Stimulated activated CD8-positive, alpha-beta memory T cell treated with anti-CD3 and anti-CD28 coated beads, Interleukin-12 subunit alpha, Interleukin-12 subunit beta, amount 100 ng/mL, for 1 hour (primary cell): ENCODE results near the gene LRIG3.
"Not testable (repeated sequence)": the region's sequence is repeated elsewhere in the genome, so short reads cannot be mapped to it uniquely, and the experiment has no call there.

Source experiments
- DNase-seq: peaks from one replicate; pipeline ENCODE4 v3.0.0-alpha.2; 2020; ENCODE audit warnings: low read depth

LRIG3 gene

GRCh38 chr12:58920102-58920960 lies at the start of gene LRIG3:
Gene LRIG3, minus strand, starts transcription at chr12:58920504. Its CDS starts 269 bp downstream, at chr12:58920235.
- DNase-seq, result no peak

GRCh38 chr12:58969237-58969636 lies 48.9 kb upstream of the LRIG3 start:
- DNase-seq, result no peak

GRCh38 chr12:58967561-58967960 lies 47.3 kb upstream of the LRIG3 start:
- DNase-seq, result no peak

- no peak for DNase-seq
Observed at GRCh38 chr12:58966939-58967338, 46.6 kb upstream of the LRIG3 start.

GRCh38 chr12:58965568-58965967 lies 45.3 kb upstream of the LRIG3 start:
- no peak for DNase-seq

GRCh38 chr12:58963844-58964243 lies 43.5 kb upstream of the LRIG3 start:
- no peak for DNase-seq

GRCh38 chr12:58961906-58962305 lies 41.6 kb upstream of the LRIG3 start:
- no peak for DNase-seq

- DNase-seq, result no peak
Observed at GRCh38 chr12:58961166-58961565, 40.9 kb upstream of the LRIG3 start.

GRCh38 chr12:58959639-58960300 lies 39.5 kb upstream of the LRIG3 start:
- no peak for DNase-seq

GRCh38 chr12:58957298-58957697 lies 37.0 kb upstream of the LRIG3 start:
- DNase-seq, result no peak

GRCh38 chr12:58955849-58956248 lies 35.5 kb upstream of the LRIG3 start:
- DNase-seq, result no peak

GRCh38 chr12:58954002-58954401 lies 33.7 kb upstream of the LRIG3 start:
- no peak for DNase-seq

- DNase-seq, result no peak
Observed at GRCh38 chr12:58950739-58951100, 30.4 kb upstream of the LRIG3 start.

- DNase-seq, result not testable (repeated sequence)
Observed at GRCh38 chr12:58949954-58950738, 29.8 kb upstream of the LRIG3 start.

- no peak for DNase-seq
Observed at GRCh38 chr12:58943079-58943478, 22.8 kb upstream of the LRIG3 start.

GRCh38 chr12:58942345-58942744 lies 22.0 kb upstream of the LRIG3 start:
- no peak for DNase-seq

GRCh38 chr12:58939399-58940100 lies 19.2 kb upstream of the LRIG3 start:
- no peak for DNase-seq

GRCh38 chr12:58938440-58938839 lies 18.1 kb upstream of the LRIG3 start:
- no peak for DNase-seq

GRCh38 chr12:58934528-58934927 lies 14.2 kb upstream of the LRIG3 start:
- DNase-seq, result no peak

- DNase-seq, result no peak
Observed at GRCh38 chr12:58932806-58933681, 12.7 kb upstream of the LRIG3 start.

- DNase-seq, result no peak
Observed at GRCh38 chr12:58931518-58931917, 11.2 kb upstream of the LRIG3 start.
